Adrenal gland (tissue), 5 donors: ENCODE measurements around the gene INVS.

Experiments used
- POLR2A ChIP-seq, 2 donors: fragments of 450-650 bp; IDR thresholded peaks; one replicate each; pipeline ENCODE4 v1.6.1; 2017; ENCODE audit warnings: antibody characterized with exemption in 2 of 2, mild to moderate bottlenecking in 2 of 2, moderate library complexity in 1 of 2
- TF ChIP-seq, protein P1 (sequence below), 6 experiments: fragments of 450-650 bp in 4 of 6; fragments of 200-600 bp in 2 of 6; sonication (generic) in 1 of 6; IDR thresholded peaks; 1 replicate in 5 of 6; 2 replicates in 1 of 6; pipeline versions ENCODE4 v1.5.1 to v1.8.0; 2016 to 2021; ENCODE audit warnings: antibody characterized with exemption in 6 of 6, mild to moderate bottlenecking in 2 of 6, moderate library complexity in 1 of 6
- donor health status: DM: no; HTN: no; CAD: no.

DNA sequence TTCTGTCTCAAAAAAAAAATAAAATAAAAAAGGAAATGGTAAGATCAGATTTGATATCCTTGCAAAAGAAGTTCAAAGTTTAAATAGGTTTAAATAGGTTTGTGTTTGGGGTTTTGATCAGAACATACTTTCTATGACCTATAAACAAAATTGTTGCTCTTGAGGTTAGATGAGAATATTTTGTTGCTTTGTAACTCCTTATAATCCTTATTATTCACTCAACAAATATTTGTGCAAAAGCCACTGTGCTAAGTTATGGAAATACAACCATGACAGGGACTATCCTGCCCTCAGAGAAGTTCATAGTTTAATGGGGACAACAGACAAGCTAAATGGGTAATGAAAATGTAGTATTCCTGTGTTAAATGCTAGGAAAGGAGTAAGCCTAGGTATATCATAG, 71.5 kb downstream of the INVS start:
- TF ChIP-seq, protein P1, sequence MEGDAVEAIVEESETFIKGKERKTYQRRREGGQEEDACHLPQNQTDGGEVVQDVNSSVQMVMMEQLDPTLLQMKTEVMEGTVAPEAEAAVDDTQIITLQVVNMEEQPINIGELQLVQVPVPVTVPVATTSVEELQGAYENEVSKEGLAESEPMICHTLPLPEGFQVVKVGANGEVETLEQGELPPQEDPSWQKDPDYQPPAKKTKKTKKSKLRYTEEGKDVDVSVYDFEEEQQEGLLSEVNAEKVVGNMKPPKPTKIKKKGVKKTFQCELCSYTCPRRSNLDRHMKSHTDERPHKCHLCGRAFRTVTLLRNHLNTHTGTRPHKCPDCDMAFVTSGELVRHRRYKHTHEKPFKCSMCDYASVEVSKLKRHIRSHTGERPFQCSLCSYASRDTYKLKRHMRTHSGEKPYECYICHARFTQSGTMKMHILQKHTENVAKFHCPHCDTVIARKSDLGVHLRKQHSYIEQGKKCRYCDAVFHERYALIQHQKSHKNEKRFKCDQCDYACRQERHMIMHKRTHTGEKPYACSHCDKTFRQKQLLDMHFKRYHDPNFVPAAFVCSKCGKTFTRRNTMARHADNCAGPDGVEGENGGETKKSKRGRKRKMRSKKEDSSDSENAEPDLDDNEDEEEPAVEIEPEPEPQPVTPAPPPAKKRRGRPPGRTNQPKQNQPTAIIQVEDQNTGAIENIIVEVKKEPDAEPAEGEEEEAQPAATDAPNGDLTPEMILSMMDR (IDR thresholded peaks at IDR 0.05): no peak
- no peak for TF ChIP-seq POLR2A (IDR thresholded peaks at IDR 0.05)
